DOHH2 (cell line): ENCODE data around the gene TXNDC11.

Source experiments
- H3F3A ChIP-seq: fragments of 200-600 bp; sonication (generic), shearing (Covaris generic); 2 replicates; pipeline ENCODE4 v1.6.0; 2016; ENCODE audit warnings: antibody characterized with exemption, mild to moderate bottlenecking; ENCODE audit not compliant: control insufficient read depth, insufficient read depth
- H3K27ac ChIP-seq: fragments of 200-600 bp; sonication (generic); 2 replicates; pipeline ENCODE4 v1.5.1; 2014; ENCODE audit warnings: low read depth, mild to moderate bottlenecking, low read length, moderate library complexity
- H3K27me3 ChIP-seq: fragments of 200-600 bp; sonication (generic); 2 replicates; pipeline ENCODE4 v1.6.1; 2014; ENCODE audit warnings: mild to moderate bottlenecking, low read length, mixed read lengths; ENCODE audit not compliant: control insufficient read depth
- H3K36me3 ChIP-seq: fragments of 200-600 bp; sonication (generic); 2 replicates; pipeline ENCODE4 v1.6.1; 2014; ENCODE audit warnings: mild to moderate bottlenecking, low read length, moderate library complexity, mixed read lengths; ENCODE audit not compliant: control insufficient read depth
- H3K4me1 ChIP-seq: fragments of 200-600 bp; sonication (generic); 2 replicates; pipeline ENCODE4 v1.6.1; 2014; ENCODE audit warnings: mild to moderate bottlenecking, low read length, mixed read lengths; ENCODE audit not compliant: control insufficient read depth
- H3K4me2 ChIP-seq: fragments of 200-600 bp; sonication (generic); 2 replicates; pipeline ENCODE4 v1.6.0; 2014; ENCODE audit warnings: mild to moderate bottlenecking, low read length, moderate library complexity
- H3K4me3 ChIP-seq: fragments of 200-600 bp; sonication (generic); 2 replicates; pipeline ENCODE4 v1.5.1; 2014; ENCODE audit warnings: mild to moderate bottlenecking, low read length, mixed read lengths
- H3K79me2 ChIP-seq: fragments of 200-600 bp; sonication (generic); 2 replicates; pipeline ENCODE4 v1.6.1; 2014; ENCODE audit warnings: mild to moderate bottlenecking, low read length, mixed read lengths; ENCODE audit not compliant: control insufficient read depth
- H3K9me2 ChIP-seq: fragments of 200-600 bp; sonication (generic); replicated peaks from 2 replicates; pipeline ENCODE4 v1.6.1; 2014; ENCODE audit warnings: mild to moderate bottlenecking, low read length, mixed read lengths; ENCODE audit not compliant: control insufficient read depth
- H3K9me3 ChIP-seq: fragments of 200-600 bp; sonication (generic); 2 replicates; pipeline ENCODE4 v1.6.1; 2014; ENCODE audit warnings: antibody characterized with exemption, low read length, mixed read lengths; ENCODE audit not compliant: control insufficient read depth, insufficient read depth
- H4K20me1 ChIP-seq: fragments of 200-600 bp; sonication (generic); 2 replicates; pipeline ENCODE4 v1.6.0; 2014; ENCODE audit warnings: low read depth, mild to moderate bottlenecking, antibody characterized with exemption, low read length, moderate library complexity; ENCODE audit not compliant: control insufficient read depth, insufficient read depth
- EZH2phosphoT487 ChIP-seq: fragments of 200-600 bp; sonication (generic); IDR thresholded peaks from 2 replicates; pipeline ENCODE4 v1.6.1; 2017; ENCODE audit warnings: borderline replicate concordance, mild to moderate bottlenecking, antibody characterized with exemption, low read length, moderate library complexity, mixed read lengths
- TF ChIP-seq, protein P1 (sequence below): fragments of 200-600 bp; sonication (generic); IDR thresholded peaks from one replicate; pipeline ENCODE4 v1.5.1; 2014; ENCODE audit warnings: antibody characterized with exemption, mild to moderate bottlenecking, low read depth, low read length; ENCODE audit not compliant: poor library complexity, severe bottlenecking

The TXNDC11 gene

GRCh38 chr16:11651796-11652195 is 90.9 kb downstream of the TXNDC11 start:
- no peaks in the 10 kb centered on the region for H3K9me2 ChIP-seq

DNA sequence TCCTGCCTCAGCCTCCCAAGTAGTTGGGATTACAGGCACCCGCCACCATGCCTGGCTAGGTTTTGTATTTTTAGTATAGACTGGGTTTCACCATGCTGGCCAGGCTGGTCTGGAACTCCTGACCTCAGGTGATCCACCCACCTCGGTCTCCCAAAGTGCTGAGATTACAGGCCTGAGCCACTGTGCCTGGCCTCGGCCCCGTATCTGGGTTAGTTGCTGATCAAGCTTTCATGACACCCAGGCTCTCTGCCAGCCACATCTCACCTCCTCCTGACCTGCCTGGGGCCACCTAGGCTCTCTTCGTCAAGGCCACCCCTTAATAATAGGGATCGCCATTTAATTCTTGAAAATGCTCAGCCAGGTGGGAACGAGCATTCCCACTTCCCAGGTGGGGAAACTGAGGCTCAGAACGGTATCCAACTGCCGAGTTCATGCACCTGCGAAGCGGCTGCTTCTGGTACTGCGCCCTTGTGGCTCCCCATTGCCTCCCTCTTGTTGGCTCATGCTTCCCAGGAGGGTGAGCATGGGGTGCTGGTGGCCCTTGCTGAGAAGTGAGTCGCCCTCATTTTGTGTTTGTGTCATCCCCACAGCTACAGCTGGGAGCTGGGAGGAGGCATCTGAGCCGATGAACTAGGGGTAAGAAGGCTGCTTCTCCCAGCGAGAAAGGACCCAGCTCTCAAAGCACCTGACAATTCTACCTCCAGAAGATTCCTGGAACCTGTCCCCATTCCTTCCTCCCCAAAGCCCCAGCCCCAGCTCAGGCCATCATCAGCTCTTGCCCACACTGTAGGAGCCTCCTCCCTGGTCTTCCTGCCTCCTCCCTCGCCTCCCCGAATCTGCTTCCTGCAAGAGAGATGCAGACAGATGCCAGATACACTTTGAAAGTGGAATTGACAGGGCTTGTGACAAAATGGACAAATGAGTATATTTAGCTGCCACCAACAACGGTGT is 91.7 kb downstream of the TXNDC11 start:
- H3K4me2 ChIP-seq, result no peak overlapping the region
- H3K9me2 ChIP-seq, result no peaks in the 10 kb centered on the region
- no peaks in the 10 kb centered on the region for H3K36me3 ChIP-seq
- H4K20me1 ChIP-seq, result no peaks in the 10 kb centered on the region
- H3K9me3 ChIP-seq, result no peaks in the 10 kb centered on the region
- peaks cover 25% of the 10 kb centered on the region for H3K4me1 ChIP-seq
- TF ChIP-seq, protein P1, sequence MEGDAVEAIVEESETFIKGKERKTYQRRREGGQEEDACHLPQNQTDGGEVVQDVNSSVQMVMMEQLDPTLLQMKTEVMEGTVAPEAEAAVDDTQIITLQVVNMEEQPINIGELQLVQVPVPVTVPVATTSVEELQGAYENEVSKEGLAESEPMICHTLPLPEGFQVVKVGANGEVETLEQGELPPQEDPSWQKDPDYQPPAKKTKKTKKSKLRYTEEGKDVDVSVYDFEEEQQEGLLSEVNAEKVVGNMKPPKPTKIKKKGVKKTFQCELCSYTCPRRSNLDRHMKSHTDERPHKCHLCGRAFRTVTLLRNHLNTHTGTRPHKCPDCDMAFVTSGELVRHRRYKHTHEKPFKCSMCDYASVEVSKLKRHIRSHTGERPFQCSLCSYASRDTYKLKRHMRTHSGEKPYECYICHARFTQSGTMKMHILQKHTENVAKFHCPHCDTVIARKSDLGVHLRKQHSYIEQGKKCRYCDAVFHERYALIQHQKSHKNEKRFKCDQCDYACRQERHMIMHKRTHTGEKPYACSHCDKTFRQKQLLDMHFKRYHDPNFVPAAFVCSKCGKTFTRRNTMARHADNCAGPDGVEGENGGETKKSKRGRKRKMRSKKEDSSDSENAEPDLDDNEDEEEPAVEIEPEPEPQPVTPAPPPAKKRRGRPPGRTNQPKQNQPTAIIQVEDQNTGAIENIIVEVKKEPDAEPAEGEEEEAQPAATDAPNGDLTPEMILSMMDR, result no peak
- TF ChIP-seq EZH2phosphoT487, result no peak
- no peak overlapping the region for H3K4me3 ChIP-seq
- no peaks in the 10 kb centered on the region for H3K79me2 ChIP-seq
- no peaks in the 10 kb centered on the region for H3F3A ChIP-seq
- no peak overlapping the region for H3K27ac ChIP-seq
- H3K27me3 ChIP-seq, result no peaks in the 10 kb centered on the region

More at GRCh38 chr16:11651796-11652195, 90.9 kb downstream of the TXNDC11 start:
- TF ChIP-seq, protein P1, result no peak
- no peak for TF ChIP-seq EZH2phosphoT487
- H3K27me3 ChIP-seq, result no peaks in the 10 kb centered on the region
- no peaks in the 10 kb centered on the region for H3K79me2 ChIP-seq
- H3K4me2 ChIP-seq, result 0 out of 2 replicates have a peak overlapping the region, but pooled peaks have one; percentile 9
- H3K9me3 ChIP-seq, result no peaks in the 10 kb centered on the region
- H4K20me1 ChIP-seq, result no peaks in the 10 kb centered on the region
- no peaks in the 10 kb centered on the region for H3K36me3 ChIP-seq
- no peaks in the 10 kb centered on the region for H3F3A ChIP-seq
- no peak overlapping the region for H3K4me3 ChIP-seq
- peaks cover 25% of the 10 kb centered on the region for H3K4me1 ChIP-seq
- H3K27ac ChIP-seq, result no peak overlapping the region

GRCh38 chr16:11649276-11649675 is 93.4 kb downstream of the TXNDC11 start:
- Histone ChIP-seq H3K36me3 (no peaks in the 10 kb centered on the region), H3K4me3 (no peak overlapping the region), H3K9me2 (no peaks in the 10 kb centered on the region), H3K9me3 (no peaks in the 10 kb centered on the region), H3K4me1 (peaks cover 11% of the 10 kb centered on the region), H3K79me2 (no peaks in the 10 kb centered on the region), H3F3A (no peaks in the 10 kb centered on the region), H4K20me1 (no peaks in the 10 kb centered on the region), H3K27ac (no peak overlapping the region), H3K27me3 (no peaks in the 10 kb centered on the region), H3K4me2 (no peak overlapping the region)
- TF ChIP-seq EZH2phosphoT487, result no peak
- TF ChIP-seq, protein P1, result no peak
